ENCODE results near the gene DNAH3. TPM values are rescaled to one million over a fixed set of nuclear protein-coding genes. Genes with fewer than 3 reads are reported as not detected.

Gene DNAH3
- total and polyA plus RNA-seq, 2 experiments from 2014 or later = 0.70 to 1.3 TPM

DNA sequence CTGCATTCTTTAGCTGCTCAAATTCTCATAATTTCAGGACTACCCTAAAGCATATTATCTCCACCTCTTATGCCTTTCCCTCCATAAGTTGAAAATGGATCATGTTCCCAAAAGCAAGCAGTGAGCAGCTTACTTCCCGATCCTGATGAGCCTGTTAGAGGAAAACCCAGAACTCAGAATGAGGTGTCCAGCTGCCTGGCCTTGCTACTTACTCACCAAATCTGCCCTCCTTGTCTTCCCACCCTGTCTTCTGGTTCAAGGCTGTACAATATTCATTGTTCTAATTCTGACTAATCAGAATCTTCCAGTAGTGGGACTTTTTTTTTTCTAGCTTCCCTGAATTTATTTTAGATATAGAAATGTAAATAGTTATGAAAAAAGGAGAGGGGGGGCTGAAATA, 239.3 kb downstream of the DNAH3 start:
- TF ChIP-seq EZH2phosphoT487 (IDR thresholded peaks at IDR 0.05; ENCODE audit: unreplicated experiment) = no peak
- TF ChIP-seq JUNB (IDR thresholded peaks at IDR 0.05; ENCODE audit: unreplicated experiment) = no peak
- TF ChIP-seq ZNF114 (CRISPR knock-in tag; IDR thresholded peaks at IDR 0.05) = no peak
- TF ChIP-seq STAT1 (IDR thresholded peaks at IDR 0.05; ENCODE audit: unreplicated experiment) = no peak
- TF ChIP-seq ZNF331 (CRISPR knock-in tag; IDR thresholded peaks at IDR 0.05; ENCODE audit: low read depth) = no peak
- no peak for TF ChIP-seq NANOG (IDR thresholded peaks at IDR 0.05; ENCODE audit: borderline replicate concordance)
- no peak for TF ChIP-seq EZH2 (IDR thresholded peaks at IDR 0.05; ENCODE audit: low read depth, unreplicated experiment)
- TF ChIP-seq, protein P1, sequence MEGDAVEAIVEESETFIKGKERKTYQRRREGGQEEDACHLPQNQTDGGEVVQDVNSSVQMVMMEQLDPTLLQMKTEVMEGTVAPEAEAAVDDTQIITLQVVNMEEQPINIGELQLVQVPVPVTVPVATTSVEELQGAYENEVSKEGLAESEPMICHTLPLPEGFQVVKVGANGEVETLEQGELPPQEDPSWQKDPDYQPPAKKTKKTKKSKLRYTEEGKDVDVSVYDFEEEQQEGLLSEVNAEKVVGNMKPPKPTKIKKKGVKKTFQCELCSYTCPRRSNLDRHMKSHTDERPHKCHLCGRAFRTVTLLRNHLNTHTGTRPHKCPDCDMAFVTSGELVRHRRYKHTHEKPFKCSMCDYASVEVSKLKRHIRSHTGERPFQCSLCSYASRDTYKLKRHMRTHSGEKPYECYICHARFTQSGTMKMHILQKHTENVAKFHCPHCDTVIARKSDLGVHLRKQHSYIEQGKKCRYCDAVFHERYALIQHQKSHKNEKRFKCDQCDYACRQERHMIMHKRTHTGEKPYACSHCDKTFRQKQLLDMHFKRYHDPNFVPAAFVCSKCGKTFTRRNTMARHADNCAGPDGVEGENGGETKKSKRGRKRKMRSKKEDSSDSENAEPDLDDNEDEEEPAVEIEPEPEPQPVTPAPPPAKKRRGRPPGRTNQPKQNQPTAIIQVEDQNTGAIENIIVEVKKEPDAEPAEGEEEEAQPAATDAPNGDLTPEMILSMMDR (conservative IDR thresholded peaks at IDR 0.05; ENCODE audit: low read depth in 2 of 2) = no peak
- TF ChIP-seq CREB1 (CRISPR knock-in tag; IDR thresholded peaks at IDR 0.05; ENCODE audit: low read depth) = no peak
- TF ChIP-seq POLR2AphosphoS5 (IDR thresholded peaks at IDR 0.05; ENCODE audit: low read depth) = no peak
- TF ChIP-seq, protein P2, sequence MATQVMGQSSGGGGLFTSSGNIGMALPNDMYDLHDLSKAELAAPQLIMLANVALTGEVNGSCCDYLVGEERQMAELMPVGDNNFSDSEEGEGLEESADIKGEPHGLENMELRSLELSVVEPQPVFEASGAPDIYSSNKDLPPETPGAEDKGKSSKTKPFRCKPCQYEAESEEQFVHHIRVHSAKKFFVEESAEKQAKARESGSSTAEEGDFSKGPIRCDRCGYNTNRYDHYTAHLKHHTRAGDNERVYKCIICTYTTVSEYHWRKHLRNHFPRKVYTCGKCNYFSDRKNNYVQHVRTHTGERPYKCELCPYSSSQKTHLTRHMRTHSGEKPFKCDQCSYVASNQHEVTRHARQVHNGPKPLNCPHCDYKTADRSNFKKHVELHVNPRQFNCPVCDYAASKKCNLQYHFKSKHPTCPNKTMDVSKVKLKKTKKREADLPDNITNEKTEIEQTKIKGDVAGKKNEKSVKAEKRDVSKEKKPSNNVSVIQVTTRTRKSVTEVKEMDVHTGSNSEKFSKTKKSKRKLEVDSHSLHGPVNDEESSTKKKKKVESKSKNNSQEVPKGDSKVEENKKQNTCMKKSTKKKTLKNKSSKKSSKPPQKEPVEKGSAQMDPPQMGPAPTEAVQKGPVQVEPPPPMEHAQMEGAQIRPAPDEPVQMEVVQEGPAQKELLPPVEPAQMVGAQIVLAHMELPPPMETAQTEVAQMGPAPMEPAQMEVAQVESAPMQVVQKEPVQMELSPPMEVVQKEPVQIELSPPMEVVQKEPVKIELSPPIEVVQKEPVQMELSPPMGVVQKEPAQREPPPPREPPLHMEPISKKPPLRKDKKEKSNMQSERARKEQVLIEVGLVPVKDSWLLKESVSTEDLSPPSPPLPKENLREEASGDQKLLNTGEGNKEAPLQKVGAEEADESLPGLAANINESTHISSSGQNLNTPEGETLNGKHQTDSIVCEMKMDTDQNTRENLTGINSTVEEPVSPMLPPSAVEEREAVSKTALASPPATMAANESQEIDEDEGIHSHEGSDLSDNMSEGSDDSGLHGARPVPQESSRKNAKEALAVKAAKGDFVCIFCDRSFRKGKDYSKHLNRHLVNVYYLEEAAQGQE (IDR thresholded peaks at IDR 0.05; ENCODE audit: unreplicated experiment) = no peak
- TF ChIP-seq, protein P3, sequence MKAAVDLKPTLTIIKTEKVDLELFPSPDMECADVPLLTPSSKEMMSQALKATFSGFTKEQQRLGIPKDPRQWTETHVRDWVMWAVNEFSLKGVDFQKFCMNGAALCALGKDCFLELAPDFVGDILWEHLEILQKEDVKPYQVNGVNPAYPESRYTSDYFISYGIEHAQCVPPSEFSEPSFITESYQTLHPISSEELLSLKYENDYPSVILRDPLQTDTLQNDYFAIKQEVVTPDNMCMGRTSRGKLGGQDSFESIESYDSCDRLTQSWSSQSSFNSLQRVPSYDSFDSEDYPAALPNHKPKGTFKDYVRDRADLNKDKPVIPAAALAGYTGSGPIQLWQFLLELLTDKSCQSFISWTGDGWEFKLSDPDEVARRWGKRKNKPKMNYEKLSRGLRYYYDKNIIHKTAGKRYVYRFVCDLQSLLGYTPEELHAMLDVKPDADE (IDR thresholded peaks at IDR 0.05) = no peak
- TF ChIP-seq, protein P4, sequence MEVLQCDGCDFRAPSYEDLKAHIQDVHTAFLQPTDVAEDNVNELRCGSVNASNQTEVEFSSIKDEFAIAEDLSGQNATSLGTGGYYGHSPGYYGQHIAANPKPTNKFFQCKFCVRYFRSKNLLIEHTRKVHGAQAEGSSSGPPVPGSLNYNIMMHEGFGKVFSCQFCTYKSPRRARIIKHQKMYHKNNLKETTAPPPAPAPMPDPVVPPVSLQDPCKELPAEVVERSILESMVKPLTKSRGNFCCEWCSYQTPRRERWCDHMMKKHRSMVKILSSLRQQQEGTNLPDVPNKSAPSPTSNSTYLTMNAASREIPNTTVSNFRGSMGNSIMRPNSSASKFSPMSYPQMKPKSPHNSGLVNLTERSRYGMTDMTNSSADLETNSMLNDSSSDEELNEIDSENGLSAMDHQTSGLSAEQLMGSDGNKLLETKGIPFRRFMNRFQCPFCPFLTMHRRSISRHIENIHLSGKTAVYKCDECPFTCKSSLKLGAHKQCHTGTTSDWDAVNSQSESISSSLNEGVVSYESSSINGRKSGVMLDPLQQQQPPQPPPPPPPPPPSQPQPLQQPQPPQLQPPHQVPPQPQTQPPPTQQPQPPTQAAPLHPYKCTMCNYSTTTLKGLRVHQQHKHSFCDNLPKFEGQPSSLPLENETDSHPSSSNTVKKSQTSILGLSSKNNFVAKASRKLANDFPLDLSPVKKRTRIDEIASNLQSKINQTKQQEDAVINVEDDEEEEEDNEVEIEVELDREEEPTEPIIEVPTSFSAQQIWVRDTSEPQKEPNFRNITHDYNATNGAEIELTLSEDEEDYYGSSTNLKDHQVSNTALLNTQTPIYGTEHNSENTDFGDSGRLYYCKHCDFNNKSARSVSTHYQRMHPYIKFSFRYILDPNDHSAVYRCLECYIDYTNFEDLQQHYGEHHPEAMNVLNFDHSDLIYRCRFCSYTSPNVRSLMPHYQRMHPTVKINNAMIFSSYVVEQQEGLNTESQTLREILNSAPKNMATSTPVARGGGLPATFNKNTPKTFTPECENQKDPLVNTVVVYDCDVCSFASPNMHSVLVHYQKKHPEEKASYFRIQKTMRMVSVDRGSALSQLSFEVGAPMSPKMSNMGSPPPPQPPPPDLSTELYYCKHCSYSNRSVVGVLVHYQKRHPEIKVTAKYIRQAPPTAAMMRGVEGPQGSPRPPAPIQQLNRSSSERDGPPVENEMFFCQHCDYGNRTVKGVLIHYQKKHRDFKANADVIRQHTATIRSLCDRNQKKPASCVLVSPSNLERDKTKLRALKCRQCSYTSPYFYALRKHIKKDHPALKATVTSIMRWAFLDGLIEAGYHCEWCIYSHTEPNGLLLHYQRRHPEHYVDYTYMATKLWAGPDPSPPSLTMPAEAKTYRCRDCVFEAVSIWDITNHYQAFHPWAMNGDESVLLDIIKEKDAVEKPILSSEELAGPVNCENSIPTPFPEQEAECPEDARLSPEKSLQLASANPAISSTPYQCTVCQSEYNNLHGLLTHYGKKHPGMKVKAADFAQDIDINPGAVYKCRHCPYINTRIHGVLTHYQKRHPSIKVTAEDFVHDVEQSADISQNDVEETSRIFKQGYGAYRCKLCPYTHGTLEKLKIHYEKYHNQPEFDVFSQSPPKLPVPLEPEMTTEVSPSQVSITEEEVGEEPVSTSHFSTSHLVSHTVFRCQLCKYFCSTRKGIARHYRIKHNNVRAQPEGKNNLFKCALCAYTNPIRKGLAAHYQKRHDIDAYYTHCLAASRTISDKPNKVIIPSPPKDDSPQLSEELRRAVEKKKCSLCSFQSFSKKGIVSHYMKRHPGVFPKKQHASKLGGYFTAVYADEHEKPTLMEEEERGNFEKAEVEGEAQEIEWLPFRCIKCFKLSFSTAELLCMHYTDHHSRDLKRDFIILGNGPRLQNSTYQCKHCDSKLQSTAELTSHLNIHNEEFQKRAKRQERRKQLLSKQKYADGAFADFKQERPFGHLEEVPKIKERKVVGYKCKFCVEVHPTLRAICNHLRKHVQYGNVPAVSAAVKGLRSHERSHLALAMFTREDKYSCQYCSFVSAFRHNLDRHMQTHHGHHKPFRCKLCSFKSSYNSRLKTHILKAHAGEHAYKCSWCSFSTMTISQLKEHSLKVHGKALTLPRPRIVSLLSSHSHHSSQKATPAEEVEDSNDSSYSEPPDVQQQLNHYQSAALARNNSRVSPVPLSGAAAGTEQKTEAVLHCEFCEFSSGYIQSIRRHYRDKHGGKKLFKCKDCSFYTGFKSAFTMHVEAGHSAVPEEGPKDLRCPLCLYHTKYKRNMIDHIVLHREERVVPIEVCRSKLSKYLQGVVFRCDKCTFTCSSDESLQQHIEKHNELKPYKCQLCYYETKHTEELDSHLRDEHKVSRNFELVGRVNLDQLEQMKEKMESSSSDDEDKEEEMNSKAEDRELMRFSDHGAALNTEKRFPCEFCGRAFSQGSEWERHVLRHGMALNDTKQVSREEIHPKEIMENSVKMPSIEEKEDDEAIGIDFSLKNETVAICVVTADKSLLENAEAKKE (CRISPR knock-in tag; IDR thresholded peaks at IDR 0.05) = no peak
- H2AFZ ChIP-seq = no peak overlapping the region
- no peaks in the 10 kb centered on the region for H3K9me3 Mint-ChIP-seq
- peaks cover 6% of the 10 kb centered on the region for H3K4me1 Mint-ChIP-seq
- no peaks in the 10 kb centered on the region for H3K9me2 ChIP-seq (ENCODE audit: insufficient read depth)
- H3K79me2 ChIP-seq (replicated peaks; ENCODE audit: insufficient read depth) = no peaks in the 10 kb centered on the region; the same call in 1 of the 2 replicates
- no peaks in the 10 kb centered on the region for H3K27me3 ChIP-seq (ENCODE audit: insufficient read depth)
- DNase-seq (ENCODE audit: low spot score) (no peak), ATAC-seq (no peak)
- no peak overlapping the region for H3K4me2 ChIP-seq
- H3K4me3 ChIP-seq = no peak overlapping the region
- H3K36me3 Mint-ChIP-seq (ENCODE audit: low read depth) = peaks cover 7% of the 10 kb centered on the region
- no peak overlapping the region for H3K4me3 Mint-ChIP-seq
- no peak overlapping the region for H3K27ac ChIP-seq (ENCODE audit: low read depth)
- no peaks in the 10 kb centered on the region for H3K36me3 ChIP-seq (ENCODE audit: insufficient read depth)
- H3K27me3 Mint-ChIP-seq (ENCODE audit: insufficient read depth, low read depth, poor library complexity) = peaks cover under 1% of the 10 kb centered on the region
- no peak overlapping the region for H3K27ac Mint-ChIP-seq
- H4K20me1 ChIP-seq (replicated peaks; ENCODE audit: insufficient read depth) = no peaks in the 10 kb centered on the region
- no peaks in the 10 kb centered on the region for H3F3A ChIP-seq (replicated peaks; ENCODE audit: low read depth)
- H3K4me1 ChIP-seq (ENCODE audit: insufficient read depth) = no peaks in the 10 kb centered on the region

All from GM23338 (cell line).